HepG2 (cell line): Measurements from ENCODE around the gene KCNK10. TPM values are rescaled to one million over a fixed set of nuclear protein-coding genes. Genes with fewer than 3 reads are reported as not detected.

Experiments used
- ATAC-seq: fragments of 200-7000 bp; cut with Tn5 transposase; 3 replicates; pipeline ENCODE4 v1.9.1; 2020; ENCODE audit warnings: mild to moderate bottlenecking, moderate library complexity
- BruUV-seq: library from RNA; stranded (reverse); fragments of 400-500 nt; replicated peaks from 2 replicates; lab custom pipeline; 2021; lab: Mats Ljungman, UMichigan
- CTCF ChIA-PET: fragments of 300-600 bp; formaldehyde crosslinking; extraction: SDS; loops from one replicate; lab custom pipeline; 2021; ENCODE audit warnings: low total read pairs, inconsistent platforms, low intra/inter-chr PET ratio; lab: Yijun Ruan, JAX
- POLR2A ChIA-PET: fragments of 350-600 bp; sonication (Branson Sonifier 250); formaldehyde crosslinking; loops from one replicate; lab custom pipeline; 2020; ENCODE audit warnings: antibody characterized with exemption, inconsistent platforms; lab: Yijun Ruan, JAX
- DNase-seq: peaks from one replicate; pipeline ENCODE4 v3.0.0-alpha.2; 2015; ENCODE audit warnings: low spot score
- FAIRE-seq: peaks from 3 replicates; lab custom pipeline; 2011; peaks lifted over from hg19 to GRCh38; lab: Jason Lieb, UNC
- H2AFZ ChIP-seq: one replicate; pipeline ENCODE4 v1.6.1; 2011; ENCODE audit warnings: low read length, inconsistent platforms
- H3K27ac ChIP-seq: fragments of 300-600 bp; 3 replicates; pipeline ENCODE4 v1.8.0; 2011; ENCODE audit warnings: mixed run types, mild to moderate bottlenecking, mixed read lengths, low read length, inconsistent platforms; ENCODE audit not compliant: insufficient read depth; ENCODE audit errors: extremely low read length
- H3K27me3 ChIP-seq, 2 experiments: fragments of 200-600 bp in 1 of 2; 2 replicates in 1 of 2; 3 replicates in 1 of 2; pipeline versions ENCODE4 v1.6.0 to v1.8.0; 2011; ENCODE audit warnings: low read length in 2 of 2, mild to moderate bottlenecking in 2 of 2, moderate library complexity in 2 of 2, inconsistent platforms in 1 of 2; ENCODE audit not compliant: insufficient read depth in 2 of 2, control insufficient read depth in 1 of 2
- H3K36me3 ChIP-seq, 2 experiments: fragments of 200-600 bp in 1 of 2; replicated peaks in 1 of 2; 2 replicates in 1 of 2; 3 replicates in 1 of 2; pipeline versions ENCODE4 v1.5.1 to v1.8.0; 2011; ENCODE audit warnings: low read length in 2 of 2, inconsistent platforms in 1 of 2; ENCODE audit not compliant: insufficient read depth in 2 of 2, control insufficient read depth in 1 of 2
- H3K4me1 ChIP-seq: 2 replicates; pipeline ENCODE4 v1.5.1; 2012; ENCODE audit warnings: low read length, inconsistent platforms; ENCODE audit not compliant: insufficient read depth
- H3K4me2 ChIP-seq: 2 replicates; pipeline ENCODE4 v1.6.0; 2011; ENCODE audit warnings: low read depth, low read length, inconsistent platforms
- H3K4me3 ChIP-seq, 3 experiments: fragments of 200-600 bp in 1 of 3; sonication (generic), shearing (Covaris generic) in 1 of 3; replicated peaks in 1 of 3; 2 replicates each; pipeline ENCODE4 v1.5.1; 2011 to 2016; ENCODE audit warnings: low read length in 3 of 3, inconsistent platforms in 2 of 3, low read depth in 2 of 3, mild to moderate bottlenecking in 2 of 3, control low read depth in 1 of 3, mixed read lengths in 1 of 3; ENCODE audit not compliant: insufficient read depth in 1 of 3
- H3K79me2 ChIP-seq: one replicate; pipeline ENCODE4 v1.6.1; 2011; ENCODE audit warnings: low read length, inconsistent platforms; ENCODE audit not compliant: insufficient read depth
- H3K9ac ChIP-seq: 2 replicates; pipeline ENCODE4 v1.6.0; 2011; ENCODE audit warnings: mild to moderate bottlenecking, low read depth, low read length, inconsistent platforms; ENCODE audit not compliant: insufficient read depth
- H3K9me3 ChIP-seq: 2 replicates; pipeline ENCODE4 v1.5.1; 2012; ENCODE audit warnings: mild to moderate bottlenecking, low read length
- H4K20me1 ChIP-seq: 2 replicates; pipeline ENCODE4 v1.6.0; 2011; ENCODE audit warnings: inconsistent platforms, mild to moderate bottlenecking, low read length, moderate library complexity; ENCODE audit not compliant: insufficient read depth
- KAT7 ChIP-seq: IDR thresholded peaks from 2 replicates; pipeline ENCODE4 v1.6.1; 2018; ENCODE audit warnings: borderline replicate concordance, missing compliant biosample characterization
- MBD4 ChIP-seq: IDR thresholded peaks from 2 replicates; pipeline ENCODE4 v1.6.1; 2012; ENCODE audit warnings: low read length, inconsistent platforms, borderline replicate concordance
- REL ChIP-seq: sonication (generic); formaldehyde crosslinking; conservative IDR thresholded peaks from 2 replicates; pipeline ENCODE4 v1.8.0; 2022; ENCODE audit warnings: mild to moderate bottlenecking, missing genetic modification reagents, moderate library complexity
- RNF219 ChIP-seq: sonication (generic); formaldehyde crosslinking; IDR thresholded peaks from 2 replicates; pipeline ENCODE4 v1.5.0; 2020; ENCODE audit warnings: mild to moderate bottlenecking, missing genetic modification reagents
- TCF12 ChIP-seq, 2 experiments: fragments of 450-650 bp in 1 of 2; sonication (generic) in 1 of 2; formaldehyde crosslinking in 1 of 2; IDR thresholded peaks; 2 replicates each; pipeline versions ENCODE4 v1.6.1 to v1.8.0; 2017 to 2022; ENCODE audit warnings: antibody characterized with exemption in 1 of 2, mild to moderate bottlenecking in 1 of 2, missing genetic modification reagents in 1 of 2, moderate library complexity in 1 of 2
- TIGD3 ChIP-seq: sonication (generic); formaldehyde crosslinking; IDR thresholded peaks from 2 replicates; pipeline ENCODE4 v1.5.1; 2020; ENCODE audit warnings: mild to moderate bottlenecking, missing genetic modification reagents, borderline replicate concordance
- ZFP90 ChIP-seq: sonication (generic); formaldehyde crosslinking; IDR thresholded peaks from 2 replicates; pipeline ENCODE4 v1.8.0; 2022; ENCODE audit warnings: missing genetic modification reagents, mild to moderate bottlenecking, inconsistent platforms, borderline replicate concordance
- ZNF225 ChIP-seq: sonication (generic); formaldehyde crosslinking; IDR thresholded peaks from 2 replicates; pipeline ENCODE4 v1.4.0; 2020; ENCODE audit warnings: mild to moderate bottlenecking, missing genetic modification reagents
- ZNF232 ChIP-seq: sonication (generic); formaldehyde crosslinking; IDR thresholded peaks from 2 replicates; pipeline ENCODE4 v1.4.0; 2020; ENCODE audit warnings: missing genetic modification reagents, borderline replicate concordance
- ZNF281 ChIP-seq: sonication (generic); formaldehyde crosslinking; IDR thresholded peaks from 2 replicates; pipeline ENCODE4 v1.4.0; 2020; ENCODE audit warnings: missing genetic modification reagents, borderline replicate concordance
- ZNF773 ChIP-seq: sonication (generic); formaldehyde crosslinking; IDR thresholded peaks from 2 replicates; pipeline ENCODE4 v1.4.0; 2020; ENCODE audit warnings: missing genetic modification reagents, borderline replicate concordance
- ZSCAN30 ChIP-seq: sonication (generic); formaldehyde crosslinking; IDR thresholded peaks from 2 replicates; pipeline ENCODE4 v1.5.0; 2020; ENCODE audit warnings: mild to moderate bottlenecking, missing genetic modification reagents
- WGBS: methylation state at CpG from one replicate; pipeline ENCODE4 v1.1.6; 2017; ENCODE audit warnings: low lambda C conversion rate; 5-methylcytosine and 5-hydroxymethylcytosine counted together
- in situ Hi-C: cut with HindIII; loops from 2 replicates; pipeline ENCODE4 v1.10.0; 2017; ENCODE audit warnings: low pct_unique_long_range_greater_than_20kb; ENCODE audit not compliant: extremely low pct_ligation_motif_present
- intact Hi-C: fragments of 100-400 bp; cut with micrococcal nuclease; formaldehyde crosslinking; loops from one replicate; pipeline ENCODE4 v1.10.0; 2022; ENCODE audit not compliant: unreplicated experiment
- polyA plus RNA-seq, 8 experiments: library from polyadenylated mRNA; depleted of rRNA in 3 of 8; stranded (reverse) in 7 of 8; unstranded in 1 of 8; fragments of >200 nt; fragmentation: Illumina TruSeq in 4 of 8; extraction: Trizol in 4 of 8; gene quantifications; 2 replicates each; pipeline versions ENCODE4 v1.2.1 to v1.2.3, GENCODE V29; 2011 to 2016; ENCODE audit warnings: low read depth in 4 of 8, missing spikeins in 1 of 8, mixed read lengths in 1 of 8; ENCODE audit not compliant: insufficient read depth in 1 of 8
- total RNA-seq, 5 experiments: library from RNA; depleted of rRNA; stranded (reverse); fragments of >200 nt; fragmentation: Illumina TruSeq; extraction: Trizol; gene quantifications; 2 replicates each; pipeline ENCODE4 v1.2.3, GENCODE V29; 2016; ENCODE audit warnings: low read depth in 1 of 5

KCNK10 gene
- total and polyA plus RNA-seq, 2 of the 13 experiments (the other 11 are each of a cell fraction or from before 2014, with no cell fraction given): not detected

GRCh38 chr14:88324930-88325329 is 1.9 kb upstream of the KCNK10 start:
- POLR2A ChIA-PET: no interaction called here
- Histone ChIP-seq H3K79me2 (no peaks in the 10 kb centered on the region), H3K4me1 (0 out of 2 replicates have a peak, but pooled peaks cover 8% of the 10 kb centered on the region), H4K20me1 (no peaks in the 10 kb centered on the region), H3K9ac (no peak overlapping the region), H3K4me3 (no peak overlapping the region), H3K9me3 (no peaks in the 10 kb centered on the region), H3K4me2 (no peak overlapping the region), H2AFZ (no peak overlapping the region), H3K36me3 (no peaks in the 10 kb centered on the region), H3K27me3 (peaks cover 5 to 68% of the 10 kb centered on the region in 2 experiments; a peak in 4 of 5 replicates), H3K27ac (no peak overlapping the region)
- no TSS peak for BruUV-seq
- intact Hi-C loops (no loop called here), in situ Hi-C loops (no loop called here)
- CTCF ChIA-PET: no interaction called here
- 14% methylated on average over 6 of the region's 6 CpGs for WGBS
- no peak for DNase-seq
- TF ChIP-seq MBD4: no peak
- no peak for ATAC-seq
- FAIRE-seq: no peak

- H4K20me1 ChIP-seq: no peaks in the 10 kb centered on the region
- CTCF ChIA-PET: no interaction called here
- intact Hi-C loops (no loop called here), in situ Hi-C loops (no loop called here)
- H3K9ac ChIP-seq: no peak overlapping the region
- DNase-seq (no peak), FAIRE-seq (no peak), ATAC-seq (no peak)
- no peaks in the 10 kb centered on the region for H3K79me2 ChIP-seq
- no TSS peak for BruUV-seq
- H2AFZ ChIP-seq: no peak overlapping the region
- H3K4me2 ChIP-seq: no peak overlapping the region
- 0 out of 2 replicates have a peak, but pooled peaks cover 8% of the 10 kb centered on the region for H3K4me1 ChIP-seq
- 64% methylated on average over 4 of the region's 4 CpGs for WGBS
- no peaks in the 10 kb centered on the region for H3K9me3 ChIP-seq
- H3K36me3 ChIP-seq: no peaks in the 10 kb centered on the region
- POLR2A ChIA-PET: no interaction called here
- no peak overlapping the region for H3K27ac ChIP-seq
- peaks cover 5 to 68% of the 10 kb centered on the region in 2 experiments; a peak in 4 of 5 replicates for H3K27me3 ChIP-seq
- no peak overlapping the region for H3K4me3 ChIP-seq
- TF ChIP-seq KAT7 (CRISPR knock-in tag) (no peak), RNF219 (CRISPR knock-in tag) (no peak), REL (CRISPR knock-in tag) (no peak), ZNF281 (CRISPR knock-in tag) (no peak), ZSCAN30 (no peak), ZNF225 (CRISPR knock-in tag) (no peak), ZNF232 (CRISPR knock-in tag) (no peak), ZFP90 (CRISPR knock-in tag) (no peak), TCF12 (IDR thresholded peaks at IDR 0.05) (no peak), TCF12 (CRISPR knock-in tag; IDR thresholded peaks at IDR 0.05) (no peak), ZNF773 (CRISPR knock-in tag) (no peak), TIGD3 (CRISPR knock-in tag) (no peak)
Observed at GRCh38 chr14:88324491-88324890, 1.4 kb upstream of the KCNK10 start.
